Neuronal stem cell (in vitro differentiated cells): ENCODE results near the gene TBXAS1.

ENCODE experiments used
- DNase-seq: peaks from one replicate; pipeline ENCODE4 v3.0.0-alpha.2; 2013; ENCODE audit warnings: low spot score
- H2AFZ ChIP-seq: one replicate; pipeline ENCODE4 v1.6.1; 2013; ENCODE audit warnings: mild to moderate bottlenecking, low read length, inconsistent platforms
- H2AK5ac ChIP-seq: 2 replicates; pipeline ENCODE4 v1.6.1; 2013; ENCODE audit warnings: low read depth, mild to moderate bottlenecking, inconsistent platforms, low read length, moderate library complexity, mixed read lengths
- H2BK120ac ChIP-seq: 2 replicates; pipeline ENCODE4 v1.6.1; 2013; ENCODE audit warnings: low read depth, mild to moderate bottlenecking, inconsistent platforms, low read length, moderate library complexity, mixed read lengths
- H2BK12ac ChIP-seq: one replicate; pipeline ENCODE4 v1.6.1; 2013; ENCODE audit warnings: low read length, inconsistent platforms
- H2BK15ac ChIP-seq: 2 replicates; pipeline ENCODE4 v1.6.1; 2013; ENCODE audit warnings: mild to moderate bottlenecking, low read length, inconsistent platforms, mixed read lengths
- H2BK5ac ChIP-seq: one replicate; pipeline ENCODE4 v1.6.1; 2013; ENCODE audit warnings: inconsistent platforms, mild to moderate bottlenecking, low read length, moderate library complexity
- H3K14ac ChIP-seq: one replicate; pipeline ENCODE4 v1.6.1; 2013; ENCODE audit warnings: low read length, inconsistent platforms
- H3K18ac ChIP-seq: 2 replicates; pipeline ENCODE4 v1.6.1; 2013; ENCODE audit warnings: low read length, inconsistent platforms
- H3K23ac ChIP-seq: 2 replicates; pipeline ENCODE4 v1.6.1; 2013; ENCODE audit warnings: low read depth, mild to moderate bottlenecking, mixed read lengths, low read length, inconsistent platforms; ENCODE audit not compliant: poor library complexity
- H3K27ac ChIP-seq: replicated peaks from 3 replicates; pipeline ENCODE4 v1.5.1; 2013; ENCODE audit warnings: low read length, inconsistent platforms
- H3K27me3 ChIP-seq, 3 experiments: 2 replicates each; pipeline ENCODE4 v1.6.1; 2013; ENCODE audit warnings: low read length in 3 of 3, mild to moderate bottlenecking in 2 of 3, inconsistent platforms in 1 of 3, low read depth in 1 of 3, mixed read lengths in 1 of 3, moderate library complexity in 1 of 3; ENCODE audit not compliant: control insufficient read depth in 3 of 3, insufficient read depth in 3 of 3
- H3K36me3 ChIP-seq, 2 donors: replicated peaks in 1 of 2; 2 replicates each; pipeline ENCODE4 v1.6.1; 2013; ENCODE audit warnings: low read length in 2 of 2; ENCODE audit not compliant: control insufficient read depth in 2 of 2, insufficient read depth in 2 of 2
- H3K4ac ChIP-seq: 2 replicates; pipeline ENCODE4 v1.6.1; 2013; ENCODE audit warnings: inconsistent platforms, mild to moderate bottlenecking, low read length, moderate library complexity
- H3K4me1 ChIP-seq, 2 donors: 1 replicate in 1 of 2; 2 replicates in 1 of 2; pipeline ENCODE4 v1.6.1; 2013; ENCODE audit warnings: low read length in 2 of 2, low read depth in 1 of 2; ENCODE audit not compliant: control insufficient read depth in 2 of 2, insufficient read depth in 1 of 2
- H3K4me2 ChIP-seq: one replicate; pipeline ENCODE4 v1.6.1; 2013; ENCODE audit warnings: mild to moderate bottlenecking, low read length, inconsistent platforms; ENCODE audit not compliant: insufficient read depth, poor library complexity, severe bottlenecking
- H3K4me3 ChIP-seq, 2 donors: 2 replicates each; pipeline ENCODE4 v1.5.1; 2013; ENCODE audit warnings: low read length in 2 of 2, mild to moderate bottlenecking in 2 of 2, inconsistent platforms in 1 of 2, moderate library complexity in 1 of 2
- H3K79me1 ChIP-seq: one replicate; pipeline ENCODE4 v1.6.1; 2013; ENCODE audit warnings: low read depth, mild to moderate bottlenecking, inconsistent platforms, low read length, moderate library complexity
- H3K9ac ChIP-seq: one replicate; pipeline ENCODE4 v1.6.1; 2013; ENCODE audit warnings: mild to moderate bottlenecking, low read depth, low read length, inconsistent platforms; ENCODE audit not compliant: poor library complexity
- H3K9me3 ChIP-seq, 2 donors: replicated peaks in 1 of 2; 2 replicates each; pipeline versions ENCODE3 to v1.6.1; 2013; ENCODE audit warnings: low read length in 2 of 2, mild to moderate bottlenecking in 2 of 2, inconsistent platforms in 1 of 2, low read depth in 1 of 2, mixed read lengths in 1 of 2, moderate library complexity in 1 of 2; ENCODE audit not compliant: control insufficient read depth in 2 of 2, insufficient read depth in 1 of 2
- H4K8ac ChIP-seq: one replicate; pipeline ENCODE4 v1.6.1; 2013; ENCODE audit warnings: low read depth, mild to moderate bottlenecking, inconsistent platforms, low read length, moderate library complexity
- H4K91ac ChIP-seq: one replicate; pipeline ENCODE4 v1.6.1; 2013; ENCODE audit warnings: low read length, low read depth, mild to moderate bottlenecking, inconsistent platforms; ENCODE audit not compliant: poor library complexity
- WGBS, 2 donors: extraction: QIAGEN DNeasy Blood & Tissue Kit; methylation state at CpG; one replicate each; pipeline ENCODE4 v1.1.7; 2013; ENCODE audit warnings: missing lambda C conversion rate in 2 of 2, mixed read lengths in 1 of 2; ENCODE audit not compliant: insufficient read length in 2 of 2, insufficient replicate concordance in 1 of 2; ENCODE audit errors: extremely low coverage in 2 of 2; 5-methylcytosine and 5-hydroxymethylcytosine counted together

TBXAS1 gene

DNA sequence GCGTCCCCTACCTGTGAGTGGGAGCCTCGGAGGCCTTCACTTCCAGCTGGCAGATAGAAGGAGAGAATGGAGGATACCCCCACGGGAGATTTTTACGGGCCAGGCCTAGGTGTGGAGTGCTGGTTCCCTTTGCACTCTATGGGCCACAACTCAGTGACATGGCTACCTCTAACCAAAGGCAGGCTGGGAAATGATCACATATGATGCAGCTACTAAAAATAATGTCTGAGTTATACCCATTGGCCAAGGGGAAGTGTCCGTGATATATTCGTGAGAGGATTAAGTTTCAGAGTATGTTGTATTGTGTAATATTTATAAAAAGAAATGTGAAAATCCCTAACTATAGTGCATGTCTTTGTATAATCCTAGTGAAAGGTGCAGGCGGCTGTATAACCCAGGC, 37.7 kb upstream of the TBXAS1 start:
- no peak overlapping the region for H3K27ac ChIP-seq
- H3K4me3 ChIP-seq, result no peak overlapping the region
- peaks cover 0 to 1% of the 10 kb centered on the region in 2 donors for H3K9me3 ChIP-seq
- H3K4me1 ChIP-seq, result no peaks in the 10 kb centered on the region
- no peak overlapping the region for H4K8ac ChIP-seq
- H2AFZ ChIP-seq, result no peak overlapping the region
- peaks cover 0 to 4% of the 10 kb centered on the region in 2 donors for H3K36me3 ChIP-seq
- no peak overlapping the region for H3K18ac ChIP-seq
- no peak overlapping the region for H2BK120ac ChIP-seq
- H3K9ac ChIP-seq, result no peak overlapping the region
- no peak overlapping the region for H2AK5ac ChIP-seq
- H2BK12ac ChIP-seq, result no peak overlapping the region
- no peak for DNase-seq
- no CpG with 5 or more reads among the region's 7 CpGs for WGBS, 2 donors
- no peaks in the 10 kb centered on the region for H3K79me1 ChIP-seq
- no peak overlapping the region for H4K91ac ChIP-seq
- H3K14ac ChIP-seq, result no peak overlapping the region
- no peak overlapping the region for H3K23ac ChIP-seq
- no peak overlapping the region for H3K4me2 ChIP-seq
- no peaks in the 10 kb centered on the region for H3K27me3 ChIP-seq
- no peak overlapping the region for H2BK15ac ChIP-seq
- no peak overlapping the region for H3K4ac ChIP-seq
- no peak overlapping the region for H2BK5ac ChIP-seq

DNA sequence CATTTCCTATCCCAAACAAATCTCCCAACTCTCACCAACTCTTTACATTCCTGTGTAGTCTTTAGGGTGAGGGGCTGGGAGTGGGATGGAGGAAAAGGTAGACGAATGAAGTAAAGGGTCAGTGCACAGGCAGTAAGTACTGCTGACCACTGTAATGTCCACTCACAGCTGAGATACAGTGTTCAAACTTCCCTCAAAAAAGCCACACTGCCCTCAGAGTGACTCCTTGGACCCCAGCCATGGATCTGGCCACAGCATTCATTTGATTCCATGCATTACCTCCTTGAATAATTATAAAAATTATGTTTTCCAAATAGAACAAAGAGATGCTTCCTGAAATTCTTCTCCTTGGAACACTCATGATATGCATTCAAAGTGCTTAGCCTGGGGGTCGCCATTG, 31.5 kb upstream of the TBXAS1 start:
- no peak overlapping the region for H3K4me3 ChIP-seq
- whole genome bisulfite sequencing, 2 donors, result no CpG with 5 or more reads among the region's 2 CpGs
- H3K4ac ChIP-seq, result no peak overlapping the region
- H4K8ac ChIP-seq, result no peak overlapping the region
- H3K4me2 ChIP-seq, result no peak overlapping the region
- peaks cover 0 to 1% (median 0%) of the 10 kb centered on the region in 3 experiments for H3K27me3 ChIP-seq
- no peak for DNase-seq
- H4K91ac ChIP-seq, result no peak overlapping the region
- peaks cover 0 to 1% of the 10 kb centered on the region in 2 donors for H3K9me3 ChIP-seq
- no peak overlapping the region for H2AFZ ChIP-seq
- H2AK5ac ChIP-seq, result no peak overlapping the region
- H2BK5ac ChIP-seq, result no peak overlapping the region
- H3K9ac ChIP-seq, result no peak overlapping the region
- H2BK120ac ChIP-seq, result no peak overlapping the region
- no peaks in the 10 kb centered on the region for H3K36me3 ChIP-seq
- H3K4me1 ChIP-seq, result peaks cover 0 to 2% of the 10 kb centered on the region in 2 donors
- no peak overlapping the region for H2BK15ac ChIP-seq
- no peak overlapping the region for H2BK12ac ChIP-seq
- H3K79me1 ChIP-seq, result no peaks in the 10 kb centered on the region
- no peak overlapping the region for H3K18ac ChIP-seq
- H3K23ac ChIP-seq, result no peak overlapping the region
- H3K14ac ChIP-seq, result no peak overlapping the region
- H3K27ac ChIP-seq, result no peak overlapping the region

DNA sequence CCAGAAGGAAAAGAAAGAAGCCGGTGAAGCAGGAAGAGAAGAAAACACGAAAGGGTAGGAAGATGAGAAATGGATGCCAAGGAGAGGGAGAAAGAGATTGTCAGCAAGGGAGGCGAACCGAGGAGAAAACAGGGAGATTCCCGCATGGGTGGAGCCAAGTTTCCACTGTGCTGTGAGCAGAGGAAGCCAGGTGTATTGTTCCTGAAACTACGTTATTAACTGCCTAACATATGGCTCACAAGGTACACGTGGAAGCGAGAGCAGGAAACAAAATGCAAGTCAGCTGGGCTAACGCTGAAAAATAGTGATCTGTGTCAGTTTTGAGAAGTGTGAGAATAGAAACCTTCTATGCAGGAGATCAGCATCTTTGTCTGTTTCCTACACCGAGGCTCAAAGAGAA, 30.8 kb upstream of the TBXAS1 start:
- Histone ChIP-seq H3K4ac (no peak overlapping the region), H2BK12ac (no peak overlapping the region), H4K91ac (no peak overlapping the region), H3K23ac (no peak overlapping the region), H3K27ac (no peak overlapping the region), H2AK5ac (no peak overlapping the region), H2BK120ac (no peak overlapping the region), H3K27me3 (peaks cover 0 to 1% (median 0%) of the 10 kb centered on the region in 3 experiments), H3K18ac (no peak overlapping the region), H4K8ac (no peak overlapping the region), H3K9me3 (peaks cover 1% of the 10 kb centered on the region in 2 donors), H3K14ac (no peak overlapping the region), H2BK5ac (no peak overlapping the region), H3K4me2 (no peak overlapping the region), H3K4me3 (no peak overlapping the region), H3K36me3 (no peaks in the 10 kb centered on the region), H3K79me1 (no peaks in the 10 kb centered on the region), H3K9ac (no peak overlapping the region), H2AFZ (no peak overlapping the region), H3K4me1 (peaks cover 0 to 2% of the 10 kb centered on the region in 2 donors), H2BK15ac (no peak overlapping the region)
- DNase-seq, result no peak
- WGBS, 2 donors, result no CpG with 5 or more reads among the region's 10 CpGs

DNA sequence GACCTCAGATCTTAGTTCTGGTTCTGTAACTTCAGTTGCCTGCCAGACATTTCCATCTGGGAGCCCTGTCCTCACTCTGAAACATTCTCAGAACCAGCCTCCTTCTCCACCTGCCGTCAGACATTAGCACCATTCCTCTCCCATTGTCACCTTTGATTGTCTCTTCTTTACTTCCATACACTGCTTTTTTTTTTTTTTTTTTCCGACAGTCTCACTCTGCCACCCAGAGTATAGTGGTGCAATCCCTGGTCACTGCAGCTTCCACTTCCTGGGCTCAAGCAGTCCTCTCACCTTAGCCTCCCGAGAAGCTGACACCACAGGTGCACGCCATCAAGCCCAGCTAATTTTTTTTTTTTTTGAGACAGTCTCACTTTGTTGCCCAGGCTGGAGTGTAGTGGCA, 30.2 kb upstream of the TBXAS1 start:
- Histone ChIP-seq H3K79me1 (no peaks in the 10 kb centered on the region), H2BK5ac (no peak overlapping the region), H3K4ac (no peak overlapping the region), H3K4me3 (no peak overlapping the region), H3K9me3 (peaks cover 1 to 8% of the 10 kb centered on the region in 2 donors), H2BK12ac (no peak overlapping the region), H4K91ac (no peak overlapping the region), H3K4me1 (peaks cover 0 to 2% of the 10 kb centered on the region in 2 donors), H2BK120ac (no peak overlapping the region), H2AFZ (no peak overlapping the region), H3K9ac (no peak overlapping the region), H3K18ac (no peak overlapping the region), H3K27me3 (peaks cover 0 to 1% (median 0%) of the 10 kb centered on the region in 3 experiments), H2BK15ac (no peak overlapping the region), H3K14ac (no peak overlapping the region), H4K8ac (no peak overlapping the region), H3K27ac (no peak overlapping the region), H3K36me3 (no peaks in the 10 kb centered on the region), H3K23ac (no peak overlapping the region), H2AK5ac (no peak overlapping the region), H3K4me2 (no peak overlapping the region)
- DNase-seq, result no peak
- no CpG with 5 or more reads among the region's 4 CpGs for WGBS, 2 donors
